Osteoblast (primary cell): ENCODE data around the gene SPATS2L. TPM values are rescaled to one million over a fixed set of nuclear protein-coding genes. Genes with fewer than 3 reads are reported as not detected.
A peak's percentile ranks its signal among the peaks of the same experiment; 100 is the strongest.

Experiments used
- DNase-seq: peaks from one replicate; pipeline ENCODE4 v3.0.0; 2011; ENCODE audit warnings: low spot score, mixed read lengths; ENCODE audit not compliant: insufficient read length; ENCODE audit errors: missing footprints
- H2AFZ ChIP-seq: 2 replicates; pipeline ENCODE4 v1.6.0; 2011; ENCODE audit warnings: mild to moderate bottlenecking, low read length
- H3K27ac ChIP-seq: 2 replicates; pipeline ENCODE4 v1.5.1; 2011; ENCODE audit warnings: mild to moderate bottlenecking, low read depth, low read length, moderate library complexity
- H3K27me3 ChIP-seq: 2 replicates; pipeline ENCODE4 v1.6.0; 2012; ENCODE audit warnings: mild to moderate bottlenecking, control low read depth, inconsistent platforms, low read length, moderate library complexity; ENCODE audit not compliant: insufficient read depth
- H3K36me3 ChIP-seq: 2 replicates; pipeline ENCODE4 v1.5.1; 2011; ENCODE audit warnings: mild to moderate bottlenecking, low read length, control low read depth, moderate library complexity; ENCODE audit not compliant: insufficient read depth
- H3K4me1 ChIP-seq: 2 replicates; pipeline ENCODE4 v1.5.1; 2011; ENCODE audit warnings: mild to moderate bottlenecking, low read length, control low read depth, moderate library complexity; ENCODE audit not compliant: insufficient read depth
- H3K4me2 ChIP-seq: 2 replicates; pipeline ENCODE4 v1.6.0; 2011; ENCODE audit warnings: mild to moderate bottlenecking, low read length; ENCODE audit not compliant: insufficient read depth
- H3K4me3 ChIP-seq: fragments of 200-600 bp; sonication (generic); 3 replicates; pipeline ENCODE4 v1.5.1; 2012; ENCODE audit warnings: mild to moderate bottlenecking, low read length, inconsistent platforms; ENCODE audit not compliant: insufficient read depth
- H3K79me2 ChIP-seq: 2 replicates; pipeline ENCODE4 v1.6.0; 2012; ENCODE audit warnings: mild to moderate bottlenecking, low read length, control low read depth, inconsistent platforms; ENCODE audit not compliant: insufficient read depth
- H3K9me3 ChIP-seq: 2 replicates; pipeline ENCODE4 v1.5.1; 2011; ENCODE audit warnings: low read depth, low read length, control low read depth
- H4K20me1 ChIP-seq: 2 replicates; pipeline ENCODE4 v1.6.0; 2012; ENCODE audit warnings: mild to moderate bottlenecking, low read length, control low read depth; ENCODE audit not compliant: insufficient read depth
- total RNA-seq: library from RNA; depleted of rRNA; stranded (reverse); fragments of >200 nt; gene quantifications from 2 replicates; pipeline ENCODE4 v1.2.3, GENCODE V29; 2012
- TF ChIP-seq, protein P1 (sequence below): IDR thresholded peaks from 2 replicates; pipeline ENCODE4 v1.5.1; 2011; ENCODE audit warnings: mild to moderate bottlenecking, low read depth, low read length, moderate library complexity; ENCODE audit errors: extremely low read depth

The SPATS2L gene
- total RNA-seq, 1 donor, result 74.6 TPM

DNA sequence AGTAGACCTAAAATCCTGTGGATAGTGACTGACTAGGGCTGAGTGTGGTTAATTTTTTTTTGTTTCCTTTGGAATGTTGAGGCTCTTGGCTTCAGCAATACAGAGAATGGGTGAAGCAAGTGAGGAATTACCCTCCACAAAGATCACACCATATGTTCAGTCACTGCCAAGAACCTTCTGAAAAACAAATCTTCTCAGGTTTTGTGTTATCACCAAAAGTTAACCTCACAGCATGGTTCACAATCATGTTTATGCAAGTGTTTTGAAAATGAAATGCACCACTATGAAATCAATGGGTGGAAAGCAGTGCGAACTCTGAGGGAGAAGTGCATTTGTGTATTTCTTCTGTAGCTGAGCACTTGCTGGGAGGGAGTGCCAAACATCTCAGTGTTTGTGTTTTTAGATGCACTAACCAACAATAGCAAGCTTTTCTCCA is 44.4 kb downstream of the SPATS2L start:
- TF ChIP-seq, protein P1, sequence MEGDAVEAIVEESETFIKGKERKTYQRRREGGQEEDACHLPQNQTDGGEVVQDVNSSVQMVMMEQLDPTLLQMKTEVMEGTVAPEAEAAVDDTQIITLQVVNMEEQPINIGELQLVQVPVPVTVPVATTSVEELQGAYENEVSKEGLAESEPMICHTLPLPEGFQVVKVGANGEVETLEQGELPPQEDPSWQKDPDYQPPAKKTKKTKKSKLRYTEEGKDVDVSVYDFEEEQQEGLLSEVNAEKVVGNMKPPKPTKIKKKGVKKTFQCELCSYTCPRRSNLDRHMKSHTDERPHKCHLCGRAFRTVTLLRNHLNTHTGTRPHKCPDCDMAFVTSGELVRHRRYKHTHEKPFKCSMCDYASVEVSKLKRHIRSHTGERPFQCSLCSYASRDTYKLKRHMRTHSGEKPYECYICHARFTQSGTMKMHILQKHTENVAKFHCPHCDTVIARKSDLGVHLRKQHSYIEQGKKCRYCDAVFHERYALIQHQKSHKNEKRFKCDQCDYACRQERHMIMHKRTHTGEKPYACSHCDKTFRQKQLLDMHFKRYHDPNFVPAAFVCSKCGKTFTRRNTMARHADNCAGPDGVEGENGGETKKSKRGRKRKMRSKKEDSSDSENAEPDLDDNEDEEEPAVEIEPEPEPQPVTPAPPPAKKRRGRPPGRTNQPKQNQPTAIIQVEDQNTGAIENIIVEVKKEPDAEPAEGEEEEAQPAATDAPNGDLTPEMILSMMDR, result no peak
- Histone ChIP-seq H3K4me2 (peak overlapping the region; percentile 33), H2AFZ (no peak overlapping the region), H3K36me3 (peaks cover 3% of the 10 kb centered on the region), H3K27ac (peak overlapping the region; percentile 45), H3K4me1 (peaks cover 25% of the 10 kb centered on the region), H3K9me3 (no peaks in the 10 kb centered on the region), H3K27me3 (no peaks in the 10 kb centered on the region), H3K79me2 (peaks cover 79% of the 10 kb centered on the region), H4K20me1 (no peaks in the 10 kb centered on the region), H3K4me3 (no peak overlapping the region)
- DNase-seq, result no peak

DNA sequence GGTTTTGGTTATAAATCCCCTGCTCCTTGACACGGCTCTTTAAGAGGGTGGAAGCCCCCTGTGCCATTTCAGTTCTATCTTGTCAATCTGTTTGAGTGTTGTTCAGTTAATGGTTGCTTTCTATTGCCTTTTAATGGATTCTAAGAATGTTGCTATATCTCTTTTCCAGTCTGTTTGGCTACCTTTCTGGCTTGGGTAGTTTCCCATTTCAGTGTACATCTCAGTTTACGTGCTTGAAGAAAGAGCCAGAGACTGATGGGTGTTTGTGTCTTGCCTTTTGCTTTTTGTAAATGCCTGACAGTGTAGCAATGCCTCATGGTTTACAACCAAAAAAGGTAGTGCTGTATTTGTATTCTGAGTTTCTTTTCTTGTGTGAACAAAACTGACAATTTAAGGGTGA is 45.3 kb downstream of the SPATS2L start:
- H3K4me1 ChIP-seq, result peaks cover 33% of the 10 kb centered on the region
- H3K27me3 ChIP-seq, result no peaks in the 10 kb centered on the region
- peak overlapping the region; percentile 15 for H3K27ac ChIP-seq
- no peak for DNase-seq
- no peaks in the 10 kb centered on the region for H3K9me3 ChIP-seq
- peaks cover 73% of the 10 kb centered on the region for H3K79me2 ChIP-seq
- no peak overlapping the region for H3K4me3 ChIP-seq
- no peak overlapping the region for H3K4me2 ChIP-seq
- no peak overlapping the region for H2AFZ ChIP-seq
- H4K20me1 ChIP-seq, result no peaks in the 10 kb centered on the region
- TF ChIP-seq, protein P1, result no peak
- peaks cover 3% of the 10 kb centered on the region for H3K36me3 ChIP-seq

DNA sequence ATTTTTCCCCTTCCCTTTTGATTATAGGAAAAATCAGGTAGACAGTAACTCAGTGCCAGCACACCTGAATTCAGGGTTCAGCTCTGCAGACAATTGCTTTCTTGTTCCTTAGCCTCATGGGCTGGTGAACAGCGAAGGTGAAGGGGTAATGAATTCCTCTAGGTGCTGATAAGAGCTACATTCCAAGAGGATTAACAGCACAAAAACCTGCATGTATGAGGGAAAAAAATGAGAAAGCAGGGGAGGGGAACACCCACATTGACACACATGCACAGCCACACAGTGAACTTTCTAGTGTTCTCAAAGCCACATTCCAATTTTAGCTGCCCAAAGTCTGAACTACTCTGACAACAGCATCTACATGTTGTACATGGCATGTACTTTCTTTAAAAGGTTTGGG is 46.1 kb downstream of the SPATS2L start:
- DNase-seq, result no peak
- Histone ChIP-seq H3K27me3 (no peaks in the 10 kb centered on the region), H3K9me3 (no peaks in the 10 kb centered on the region), H3K27ac (peak overlapping the region; percentile 49), H3K36me3 (peaks cover 3% of the 10 kb centered on the region), H3K4me3 (no peak overlapping the region), H3K4me1 (peaks cover 40% of the 10 kb centered on the region), H2AFZ (no peak overlapping the region), H3K79me2 (peaks cover 67% of the 10 kb centered on the region), H4K20me1 (no peaks in the 10 kb centered on the region), H3K4me2 (peak overlapping the region; percentile 6)
- TF ChIP-seq, protein P1, result no peak

DNA sequence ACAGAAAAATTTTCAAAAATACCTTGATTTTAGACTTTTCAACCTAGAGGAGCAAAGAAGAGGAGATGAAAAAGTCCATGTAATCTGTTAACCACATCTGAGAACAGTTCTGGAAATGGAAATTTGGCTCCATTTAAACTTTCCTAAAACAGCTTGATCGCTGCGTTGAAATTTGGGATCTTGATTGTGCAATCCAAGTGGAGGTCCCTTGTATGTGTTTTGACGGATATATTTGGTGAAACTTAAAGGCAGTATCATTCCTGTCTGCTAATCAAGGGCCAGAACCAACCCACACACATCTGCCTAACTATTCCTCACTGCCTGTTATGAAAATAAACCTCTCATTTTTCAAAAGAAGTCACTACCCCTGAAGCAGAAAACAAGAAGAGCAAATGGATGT is 46.6 kb downstream of the SPATS2L start:
- Histone ChIP-seq H3K27ac (peak overlapping the region; percentile 49), H3K4me2 (peak overlapping the region; percentile 6)

More for the DNA sequence above, 46.6 kb downstream of the SPATS2L start:
- TF ChIP-seq, protein P1, result no peak
- no peak overlapping the region for H2AFZ ChIP-seq
- peaks cover 45% of the 10 kb centered on the region for H3K4me1 ChIP-seq
- H3K9me3 ChIP-seq, result no peaks in the 10 kb centered on the region
- no peak for DNase-seq
- peaks cover 3% of the 10 kb centered on the region for H3K36me3 ChIP-seq
- peaks cover 68% of the 10 kb centered on the region for H3K79me2 ChIP-seq
- H3K4me3 ChIP-seq, result no peak overlapping the region
- no peaks in the 10 kb centered on the region for H3K27me3 ChIP-seq
- no peaks in the 10 kb centered on the region for H4K20me1 ChIP-seq
